ENCODE data around the gene GFAP. TPM values are rescaled to one million over a fixed set of nuclear protein-coding genes. Genes with fewer than 3 reads are reported as not detected.

Gene GFAP
- total RNA-seq, 1 experiment from 2014 or later: 1.6 TPM

DNA sequence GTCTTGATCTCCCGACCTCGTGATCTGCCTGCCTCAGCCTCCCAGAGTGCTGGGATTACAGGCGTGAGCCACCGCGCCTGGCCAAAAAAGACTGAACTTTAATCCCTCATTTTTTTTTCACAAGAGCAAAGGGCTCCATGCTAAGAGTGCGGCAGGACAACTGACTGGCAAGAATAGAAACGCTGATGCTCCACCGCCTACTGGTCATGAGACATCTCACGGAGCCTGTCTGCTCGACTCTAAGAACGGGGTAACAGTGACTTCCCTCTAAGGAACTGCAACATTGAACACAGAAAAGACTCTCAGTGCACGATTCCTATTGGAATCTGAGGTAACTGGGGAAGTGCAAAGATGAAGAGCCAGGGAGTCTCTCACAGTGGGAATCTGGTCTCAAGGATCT is 43.7 kb downstream of the GFAP start (continued):
- TF ChIP-seq ELF4 (CRISPR knock-in tag; IDR thresholded peaks at IDR 0.05; ENCODE audit: low read depth) (no peak), ESRRA (CRISPR knock-in tag; IDR thresholded peaks at IDR 0.05; ENCODE audit: borderline replicate concordance) (no peak), PRDM15 (CRISPR knock-in tag; IDR thresholded peaks at IDR 0.05) (no peak)

GRCh38 chr17:44867841-44868240 is 47.5 kb downstream of the GFAP start:
- TF ChIP-seq, protein P1, sequence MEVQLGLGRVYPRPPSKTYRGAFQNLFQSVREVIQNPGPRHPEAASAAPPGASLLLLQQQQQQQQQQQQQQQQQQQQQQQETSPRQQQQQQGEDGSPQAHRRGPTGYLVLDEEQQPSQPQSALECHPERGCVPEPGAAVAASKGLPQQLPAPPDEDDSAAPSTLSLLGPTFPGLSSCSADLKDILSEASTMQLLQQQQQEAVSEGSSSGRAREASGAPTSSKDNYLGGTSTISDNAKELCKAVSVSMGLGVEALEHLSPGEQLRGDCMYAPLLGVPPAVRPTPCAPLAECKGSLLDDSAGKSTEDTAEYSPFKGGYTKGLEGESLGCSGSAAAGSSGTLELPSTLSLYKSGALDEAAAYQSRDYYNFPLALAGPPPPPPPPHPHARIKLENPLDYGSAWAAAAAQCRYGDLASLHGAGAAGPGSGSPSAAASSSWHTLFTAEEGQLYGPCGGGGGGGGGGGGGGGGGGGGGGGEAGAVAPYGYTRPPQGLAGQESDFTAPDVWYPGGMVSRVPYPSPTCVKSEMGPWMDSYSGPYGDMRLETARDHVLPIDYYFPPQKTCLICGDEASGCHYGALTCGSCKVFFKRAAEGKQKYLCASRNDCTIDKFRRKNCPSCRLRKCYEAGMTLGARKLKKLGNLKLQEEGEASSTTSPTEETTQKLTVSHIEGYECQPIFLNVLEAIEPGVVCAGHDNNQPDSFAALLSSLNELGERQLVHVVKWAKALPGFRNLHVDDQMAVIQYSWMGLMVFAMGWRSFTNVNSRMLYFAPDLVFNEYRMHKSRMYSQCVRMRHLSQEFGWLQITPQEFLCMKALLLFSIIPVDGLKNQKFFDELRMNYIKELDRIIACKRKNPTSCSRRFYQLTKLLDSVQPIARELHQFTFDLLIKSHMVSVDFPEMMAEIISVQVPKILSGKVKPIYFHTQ (CRISPR knock-in tag; IDR thresholded peaks at IDR 0.05): no peak
- TF ChIP-seq E2F4 (CRISPR knock-in tag; IDR thresholded peaks at IDR 0.05; ENCODE audit: borderline replicate concordance, low read depth): no peak
- no peak for TF ChIP-seq MLX (CRISPR knock-in tag; IDR thresholded peaks at IDR 0.05)
- TF ChIP-seq FOXP1 (CRISPR knock-in tag; IDR thresholded peaks at IDR 0.05; ENCODE audit: borderline replicate concordance): no peak
- TF ChIP-seq, protein P2, sequence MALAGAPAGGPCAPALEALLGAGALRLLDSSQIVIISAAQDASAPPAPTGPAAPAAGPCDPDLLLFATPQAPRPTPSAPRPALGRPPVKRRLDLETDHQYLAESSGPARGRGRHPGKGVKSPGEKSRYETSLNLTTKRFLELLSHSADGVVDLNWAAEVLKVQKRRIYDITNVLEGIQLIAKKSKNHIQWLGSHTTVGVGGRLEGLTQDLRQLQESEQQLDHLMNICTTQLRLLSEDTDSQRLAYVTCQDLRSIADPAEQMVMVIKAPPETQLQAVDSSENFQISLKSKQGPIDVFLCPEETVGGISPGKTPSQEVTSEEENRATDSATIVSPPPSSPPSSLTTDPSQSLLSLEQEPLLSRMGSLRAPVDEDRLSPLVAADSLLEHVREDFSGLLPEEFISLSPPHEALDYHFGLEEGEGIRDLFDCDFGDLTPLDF (CRISPR knock-in tag; IDR thresholded peaks at IDR 0.05): no peak
- no peak for TF ChIP-seq TCF7 (CRISPR knock-in tag; IDR thresholded peaks at IDR 0.05; ENCODE audit: low read depth)
- TF ChIP-seq ZNF512 (CRISPR knock-in tag; IDR thresholded peaks at IDR 0.05; ENCODE audit: borderline replicate concordance): no peak
- TF ChIP-seq GABPB1 (CRISPR knock-in tag; IDR thresholded peaks at IDR 0.05): no peak
- TF ChIP-seq USF1 (CRISPR knock-in tag; IDR thresholded peaks at IDR 0.05): no peak
- TF ChIP-seq ZBTB21 (CRISPR knock-in tag; IDR thresholded peaks at IDR 0.05; ENCODE audit: borderline replicate concordance): no peak
- TF ChIP-seq, protein P3, sequence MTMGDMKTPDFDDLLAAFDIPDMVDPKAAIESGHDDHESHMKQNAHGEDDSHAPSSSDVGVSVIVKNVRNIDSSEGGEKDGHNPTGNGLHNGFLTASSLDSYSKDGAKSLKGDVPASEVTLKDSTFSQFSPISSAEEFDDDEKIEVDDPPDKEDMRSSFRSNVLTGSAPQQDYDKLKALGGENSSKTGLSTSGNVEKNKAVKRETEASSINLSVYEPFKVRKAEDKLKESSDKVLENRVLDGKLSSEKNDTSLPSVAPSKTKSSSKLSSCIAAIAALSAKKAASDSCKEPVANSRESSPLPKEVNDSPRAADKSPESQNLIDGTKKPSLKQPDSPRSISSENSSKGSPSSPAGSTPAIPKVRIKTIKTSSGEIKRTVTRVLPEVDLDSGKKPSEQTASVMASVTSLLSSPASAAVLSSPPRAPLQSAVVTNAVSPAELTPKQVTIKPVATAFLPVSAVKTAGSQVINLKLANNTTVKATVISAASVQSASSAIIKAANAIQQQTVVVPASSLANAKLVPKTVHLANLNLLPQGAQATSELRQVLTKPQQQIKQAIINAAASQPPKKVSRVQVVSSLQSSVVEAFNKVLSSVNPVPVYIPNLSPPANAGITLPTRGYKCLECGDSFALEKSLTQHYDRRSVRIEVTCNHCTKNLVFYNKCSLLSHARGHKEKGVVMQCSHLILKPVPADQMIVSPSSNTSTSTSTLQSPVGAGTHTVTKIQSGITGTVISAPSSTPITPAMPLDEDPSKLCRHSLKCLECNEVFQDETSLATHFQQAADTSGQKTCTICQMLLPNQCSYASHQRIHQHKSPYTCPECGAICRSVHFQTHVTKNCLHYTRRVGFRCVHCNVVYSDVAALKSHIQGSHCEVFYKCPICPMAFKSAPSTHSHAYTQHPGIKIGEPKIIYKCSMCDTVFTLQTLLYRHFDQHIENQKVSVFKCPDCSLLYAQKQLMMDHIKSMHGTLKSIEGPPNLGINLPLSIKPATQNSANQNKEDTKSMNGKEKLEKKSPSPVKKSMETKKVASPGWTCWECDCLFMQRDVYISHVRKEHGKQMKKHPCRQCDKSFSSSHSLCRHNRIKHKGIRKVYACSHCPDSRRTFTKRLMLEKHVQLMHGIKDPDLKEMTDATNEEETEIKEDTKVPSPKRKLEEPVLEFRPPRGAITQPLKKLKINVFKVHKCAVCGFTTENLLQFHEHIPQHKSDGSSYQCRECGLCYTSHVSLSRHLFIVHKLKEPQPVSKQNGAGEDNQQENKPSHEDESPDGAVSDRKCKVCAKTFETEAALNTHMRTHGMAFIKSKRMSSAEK (CRISPR knock-in tag; IDR thresholded peaks at IDR 0.05; ENCODE audit: borderline replicate concordance): no peak
- no peak for TF ChIP-seq NFE2L1 (CRISPR knock-in tag; IDR thresholded peaks at IDR 0.05)
- TF ChIP-seq USF2 (CRISPR knock-in tag; IDR thresholded peaks at IDR 0.05): no peak
- no peak for TF ChIP-seq GTF2I (CRISPR knock-in tag; conservative IDR thresholded peaks at IDR 0.05)
- no peak for TF ChIP-seq NR1H2 (CRISPR knock-in tag; IDR thresholded peaks at IDR 0.05)
- DNase-seq (ENCODE audit: low spot score) (no peak), ATAC-seq (no peak)
- no peak overlapping the region for H3K4me3 Mint-ChIP-seq
- ChIA-PET CTCF (interaction anchor here (0.7 to 8.0 kb wide), 4 partner anchors 11 to 388 kb away, joined by 3 to 103 read pairs (median 4); no protein-coding TSS in a partner anchor), POLR2A (interaction anchor here (0.8 kb wide), 1 partner anchor 101 kb away, joined by 9 read pairs; no protein-coding TSS in a partner anchor)
- peaks cover 68% of the 10 kb centered on the region for H3K36me3 Mint-ChIP-seq
- no peaks in the 10 kb centered on the region for H3K4me1 Mint-ChIP-seq
- H3K27ac Mint-ChIP-seq: no peak overlapping the region
- no peaks in the 10 kb centered on the region for H3K9me3 Mint-ChIP-seq
- H3K27me3 Mint-ChIP-seq (ENCODE audit: low read depth): no peaks in the 10 kb centered on the region
